Lower lobe of right lung (tissue), 2 donors: Measurements from ENCODE around the gene ADAMTSL1. TPM values are rescaled to one million over a fixed set of nuclear protein-coding genes. Genes with fewer than 3 reads are reported as not detected.
A peak's percentile ranks its signal among the peaks of the same experiment; 100 is the strongest.

Experiments used
- ATAC-seq, 2 donors: fragments of 200-7000 bp; cut with Tn5 transposase; one replicate each; pipeline ENCODE4 v1.9.1; 2020 to 2022; ENCODE audit warnings: mild to moderate bottlenecking in 2 of 2, moderate library complexity in 2 of 2
- DNase-seq: peaks from one replicate; pipeline ENCODE4 v3.0.0-alpha.2; 2020
- H3K27ac ChIP-seq: fragments of 200-600 bp; one replicate; pipeline ENCODE4 v1.8.0; 2022
- H3K27me3 ChIP-seq: fragments of 200-600 bp; one replicate; pipeline ENCODE4 v1.8.0; 2022; ENCODE audit warnings: low read depth
- H3K36me3 ChIP-seq: fragments of 200-600 bp; one replicate; pipeline ENCODE4 v1.8.0; 2022; ENCODE audit warnings: mild to moderate bottlenecking
- H3K4me1 ChIP-seq: fragments of 200-600 bp; one replicate; pipeline ENCODE4 v1.8.0; 2022
- H3K4me3 ChIP-seq: fragments of 200-600 bp; one replicate; pipeline ENCODE4 v1.8.0; 2022; ENCODE audit warnings: mild to moderate bottlenecking
- H3K9me3 ChIP-seq: fragments of 200-600 bp; one replicate; pipeline ENCODE4 v1.8.0; 2022
- CTCF ChIP-seq: fragments of 200-600 bp; IDR thresholded peaks from one replicate; pipeline ENCODE4 v1.8.0; 2022; ENCODE audit warnings: antibody characterized with exemption, mild to moderate bottlenecking
- intact Hi-C: fragments of 100-400 bp; cut with DNase I; formaldehyde crosslinking; loops from one replicate; pipeline ENCODE4 v1.11.0; 2022
- total RNA-seq: library from RNA; stranded (reverse); fragmentation: NEBNext Ultra II Directional; extraction: Animal tissue kit (Norgen Biotek cat#: 25700); gene quantifications from one replicate; pipeline ENCODE4 v1.2.1, GENCODE V29; 2021
- donor health status: DM: no; HTN: yes; CAD: no; lungs with severe emphysema.

Gene ADAMTSL1
- total RNA-seq, 1 donor from 2014 or later: 3.7 TPM

DNA sequence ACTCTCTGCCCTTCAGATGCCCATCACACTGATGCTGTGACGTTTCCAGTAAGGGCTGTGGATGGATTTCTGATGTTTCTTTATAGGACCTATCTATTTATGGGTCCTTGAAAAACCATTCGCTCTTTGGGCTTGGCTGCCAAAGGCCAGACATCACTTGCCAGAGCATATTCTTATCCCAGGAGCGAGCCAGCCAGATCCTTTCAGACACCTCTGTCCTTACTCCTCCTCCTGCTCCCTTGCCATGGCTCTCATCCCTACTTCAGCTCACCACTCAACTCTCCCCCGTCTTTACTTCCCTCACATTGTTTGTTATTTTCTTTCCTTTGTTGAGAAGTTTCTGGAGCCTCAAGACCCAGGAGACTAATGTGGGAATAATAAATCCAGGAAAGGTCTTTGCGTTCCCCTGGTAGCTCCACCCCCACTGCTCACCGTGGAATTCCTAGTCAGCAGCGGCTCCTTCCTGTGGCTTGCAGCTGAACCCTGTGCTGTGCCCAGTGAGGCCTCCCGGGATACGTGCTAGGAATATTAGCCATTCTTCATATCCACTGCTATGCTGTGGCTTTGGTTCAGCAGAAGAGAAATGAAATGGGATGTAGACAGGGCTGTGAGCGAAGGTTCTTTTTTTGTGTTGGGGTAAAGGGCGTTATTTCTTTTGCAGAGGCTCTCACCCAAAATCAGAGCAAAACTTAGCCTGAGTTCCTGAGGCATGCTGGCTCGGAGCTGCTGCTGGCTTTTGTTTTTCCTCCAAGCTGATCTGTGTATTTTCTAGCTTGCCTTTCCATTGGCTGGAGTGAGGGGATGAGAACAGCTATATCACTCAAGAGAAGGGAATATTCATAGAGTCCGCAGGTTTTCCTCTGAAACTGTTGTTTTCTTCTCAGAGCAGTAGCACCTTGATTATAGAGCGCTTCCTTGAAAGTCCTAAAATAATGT, 387.9 kb downstream of the ADAMTSL1 start:
- peak in 1 of 2 donors; percentile 45 for ATAC-seq
- intact Hi-C loops: no loop called here
- Histone ChIP-seq H3K27ac (no peak overlapping the region), H3K36me3 (no peaks in the 10 kb centered on the region), H3K4me1 (no peaks in the 10 kb centered on the region), H3K27me3 (no peaks in the 10 kb centered on the region), H3K9me3 (no peaks in the 10 kb centered on the region), H3K4me3 (no peak overlapping the region)
- no peak for TF ChIP-seq CTCF
- no peak for DNase-seq

- intact Hi-C loops: no loop called here
- Histone ChIP-seq H3K4me1 (no peaks in the 10 kb centered on the region), H3K4me3 (no peak overlapping the region), H3K36me3 (no peaks in the 10 kb centered on the region), H3K27me3 (no peaks in the 10 kb centered on the region), H3K9me3 (no peaks in the 10 kb centered on the region), H3K27ac (no peak overlapping the region)
- DNase-seq (no peak), ATAC-seq (no peak)
- no peak for TF ChIP-seq CTCF
These were observed 389.8 kb downstream of the ADAMTSL1 start for GRCh38 chr9:18863791-18864190.

- Histone ChIP-seq H3K36me3 (no peaks in the 10 kb centered on the region), H3K27me3 (no peaks in the 10 kb centered on the region), H3K27ac (no peak overlapping the region), H3K9me3 (no peaks in the 10 kb centered on the region), H3K4me1 (no peaks in the 10 kb centered on the region), H3K4me3 (no peak overlapping the region)
- ATAC-seq (no peak), DNase-seq (no peak)
- TF ChIP-seq CTCF: no peak
- intact Hi-C loops: no loop called here
These were observed 390.6 kb downstream of the ADAMTSL1 start for GRCh38 chr9:18864516-18864915.

DNA sequence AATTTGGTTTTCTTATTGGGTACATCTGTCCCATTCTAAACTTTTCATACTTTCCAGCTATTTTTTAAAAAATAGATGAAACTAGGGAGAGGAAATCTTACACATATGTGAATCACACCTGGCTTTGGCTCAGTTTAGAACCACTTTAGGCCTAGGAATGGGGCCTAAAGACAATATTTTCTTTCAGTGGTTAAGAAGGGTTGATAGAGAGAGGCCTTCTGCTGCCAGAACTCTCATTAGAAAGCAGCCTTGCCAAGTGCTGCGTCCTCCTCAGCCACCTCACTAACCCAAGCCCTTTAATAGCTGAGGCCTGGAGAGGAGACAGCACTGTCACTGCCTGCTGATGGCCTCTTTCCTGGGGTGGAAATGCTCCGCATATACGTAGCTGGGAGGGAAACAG, 391.6 kb downstream of the ADAMTSL1 start:
- ATAC-seq (no peak), DNase-seq (no peak)
- Histone ChIP-seq H3K36me3 (no peaks in the 10 kb centered on the region), H3K4me1 (no peaks in the 10 kb centered on the region), H3K4me3 (no peak overlapping the region), H3K27ac (no peak overlapping the region), H3K27me3 (no peaks in the 10 kb centered on the region), H3K9me3 (peaks cover 9% of the 10 kb centered on the region)
- intact Hi-C loops: no loop called here
- no peak for TF ChIP-seq CTCF

GRCh38 chr9:18866121-18866831, 392.3 kb downstream of the ADAMTSL1 start:
- intact Hi-C loops: no loop called here
- ATAC-seq (no peak), DNase-seq (no peak)
- no peak overlapping the region for H3K27ac ChIP-seq
- no peaks in the 10 kb centered on the region for H3K27me3 ChIP-seq
- H3K4me3 ChIP-seq: no peak overlapping the region
- no peak for TF ChIP-seq CTCF
- no peaks in the 10 kb centered on the region for H3K36me3 ChIP-seq
- peaks cover 10% of the 10 kb centered on the region for H3K9me3 ChIP-seq
- no peaks in the 10 kb centered on the region for H3K4me1 ChIP-seq
